ENCODE measurements around the gene AUP1. TPM values are rescaled to one million over a fixed set of nuclear protein-coding genes. Genes with fewer than 3 reads are reported as not detected.

AUP1 gene
- total and polyA plus RNA-seq, 10 of the 15 experiments (the other 5 are each of a cell fraction or from before 2014, with no cell fraction given): 39.1 to 215 (median 138) TPM

- H3K4me3 ChIP-seq: no peak overlapping the region
- no peak for FAIRE-seq
- H4K20me1 ChIP-seq (ENCODE audit: control insufficient read depth, insufficient read depth): no peaks in the 10 kb centered on the region
- no peak overlapping the region for H2AFZ ChIP-seq (ENCODE audit: control insufficient read depth, low read depth, low read length)
- ChIA-PET SMC1A (ENCODE audit: uncharacterized antibody, unreplicated experiment) (interaction anchor here (0.9 to 4.0 kb wide), 5 partner anchors 10 to 45 kb away, joined by 3 to 40 read pairs (median 13); partner anchors contain the start of genes AUP1 and HTRA2), POLR2A (interaction anchor here (0.6 to 2.5 kb wide), 4 partner anchors 10 to 27 kb away, joined by 3 to 19 read pairs (median 7); partner anchors contain the start of genes AUP1 and HTRA2), CTCF (interaction anchor here (1.3 to 14.3 kb wide), 5 partner anchors 10 to 49 kb away, joined by 3 to 96 read pairs (median 9); partner anchors contain the start of genes AUP1, DQX1 and HTRA2), RAD21 (ENCODE audit: unreplicated experiment) (interaction anchor here (1.9 to 3.8 kb wide), 2 partner anchors 27 to 45 kb away, joined by 7 to 30 read pairs; no protein-coding TSS in a partner anchor)
- ATAC-seq: no peak
- peaks cover under 1% of the 10 kb centered on the region; the same call in 1 of the 2 replicates for H3K79me2 ChIP-seq (ENCODE audit: control insufficient read depth, insufficient read depth, low read length)
- H3K9me3 ChIP-seq (replicated peaks; ENCODE audit: control insufficient read depth, insufficient read depth, low read length): no peaks in the 10 kb centered on the region
- intact Hi-C loops (cut with micrococcal nuclease; ENCODE audit: unreplicated experiment) (no loop called here), in situ Hi-C loops (cut with MboI) (no loop called here)
- BruUV-seq (replicated peaks): no TSS peak
- WGBS (ENCODE audit: insufficient coverage, insufficient replicate concordance, low lambda C conversion rate, missing lambda C conversion rate): 98% methylated on average over 5 of the region's 5 CpGs
- no peak overlapping the region for H3K27ac ChIP-seq (ENCODE audit: control insufficient read depth, insufficient read depth)
- H3K9ac ChIP-seq (ENCODE audit: control insufficient read depth, insufficient read depth, low read length): no peak overlapping the region
- DNase-seq (ENCODE audit: low read depth, low spot score): no peak
- H3K36me3 ChIP-seq (ENCODE audit: control insufficient read depth in 2 of 2, insufficient read depth in 2 of 2, low read length in 1 of 2): no peaks in the 10 kb centered on the region; a peak in 3 of 4 replicates
- no peak overlapping the region for H3K4me2 ChIP-seq (ENCODE audit: control insufficient read depth, insufficient read depth)
- H3K27me3 ChIP-seq (replicated peaks in 1 of 2; ENCODE audit: control insufficient read depth in 2 of 2, insufficient read depth in 2 of 2, low read length in 1 of 2): no peaks in the 10 kb centered on the region
- TF ChIP-seq RUNX3 (IDR thresholded peaks at IDR 0.05; ENCODE audit: low read length) (no peak), BHLHE40 (IDR thresholded peaks at IDR 0.05; ENCODE audit: borderline replicate concordance in 1 of 2, low read depth in 2 of 2, low read length in 1 of 2) (no peak), CHD1 (IDR thresholded peaks at IDR 0.05; ENCODE audit: low read depth, low read length) (no peak), SREBF1 (IDR thresholded peaks at IDR 0.05; ENCODE audit: low read length) (no peak), FOXK2 (IDR thresholded peaks at IDR 0.05) (no peak), NR2C1 (IDR thresholded peaks at IDR 0.05) (no peak), STAT3 (IDR thresholded peaks at IDR 0.05; ENCODE audit: low read depth, low read length) (no peak), RAD21 (IDR thresholded peaks at IDR 0.05; ENCODE audit: insufficient read depth, low read depth, low read length) (no peak), SUZ12 (IDR thresholded peaks at IDR 0.05; ENCODE audit: unreplicated experiment) (no peak), IKZF1 (conservative IDR thresholded peaks at IDR 0.05) (no peak), RELA (IDR thresholded peaks at IDR 0.05; ENCODE audit: borderline replicate concordance, partially characterized antibody) (no peak), SP1 (IDR thresholded peaks at IDR 0.05; ENCODE audit: low read depth, low read length) (no peak), MYB (IDR thresholded peaks at IDR 0.05; ENCODE audit: borderline replicate concordance, low read depth, low read length) (no peak)
- TF ChIP-seq, protein P1, sequence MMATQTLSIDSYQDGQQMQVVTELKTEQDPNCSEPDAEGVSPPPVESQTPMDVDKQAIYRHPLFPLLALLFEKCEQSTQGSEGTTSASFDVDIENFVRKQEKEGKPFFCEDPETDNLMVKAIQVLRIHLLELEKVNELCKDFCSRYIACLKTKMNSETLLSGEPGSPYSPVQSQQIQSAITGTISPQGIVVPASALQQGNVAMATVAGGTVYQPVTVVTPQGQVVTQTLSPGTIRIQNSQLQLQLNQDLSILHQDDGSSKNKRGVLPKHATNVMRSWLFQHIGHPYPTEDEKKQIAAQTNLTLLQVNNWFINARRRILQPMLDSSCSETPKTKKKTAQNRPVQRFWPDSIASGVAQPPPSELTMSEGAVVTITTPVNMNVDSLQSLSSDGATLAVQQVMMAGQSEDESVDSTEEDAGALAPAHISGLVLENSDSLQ (IDR thresholded peaks at IDR 0.05): no peak
- H3K4me1 ChIP-seq (ENCODE audit: control insufficient read depth, insufficient read depth, low read length): peaks cover 15% of the 10 kb centered on the region
Measured at GRCh38 chr2:74540291-74540690, 10.8 kb upstream of the AUP1 start.

Data from GM12878 (cell line).